HCT116 (cell line): ENCODE data around the gene LAMC3.

Source experiments
- ATF3 ChIP-seq: IDR thresholded peaks from 2 replicates; pipeline ENCODE4 v1.6.1; 2012
- CTCF ChIP-seq, 3 experiments: fragments of 200-600 bp in 1 of 3; sonication (generic) in 1 of 3; IDR thresholded peaks in 2 of 3; conservative IDR thresholded peaks in 1 of 3; 2 replicates each; pipeline ENCODE4 v1.5.1; 2012 to 2017; ENCODE audit warnings: low read depth in 2 of 3, low read length in 2 of 3, antibody characterized with exemption in 1 of 3, borderline replicate concordance in 1 of 3, control low read depth in 1 of 3, mild to moderate bottlenecking in 1 of 3, mixed read lengths in 1 of 3, mixed run types in 1 of 3, moderate library complexity in 1 of 3; ENCODE audit not compliant: insufficient read depth in 1 of 3
- EZH2 ChIP-seq: fragments of 200-600 bp; sonication (generic); IDR thresholded peaks from 2 replicates; pipeline ENCODE4 v1.6.1; 2017; ENCODE audit warnings: antibody characterized with exemption, mixed run types
- MAX ChIP-seq: IDR thresholded peaks from 2 replicates; pipeline ENCODE4 v1.6.1; 2012
- POLR2A ChIP-seq: IDR thresholded peaks from 2 replicates; pipeline ENCODE4 v1.7.0; 2011; ENCODE audit warnings: borderline replicate concordance; ENCODE audit not compliant: insufficient read depth, insufficient read length; ENCODE audit errors: extremely low read depth
- POLR2AphosphoS5 ChIP-seq: IDR thresholded peaks from 2 replicates; pipeline ENCODE4 v1.6.1; 2011; ENCODE audit warnings: mild to moderate bottlenecking, low read depth, low read length, moderate library complexity
- REST ChIP-seq: IDR thresholded peaks from 2 replicates; pipeline ENCODE4 v1.6.1; 2012; ENCODE audit warnings: low read depth
- TCF7L2 ChIP-seq: IDR thresholded peaks from 2 replicates; pipeline ENCODE4 v1.7.0; 2011; ENCODE audit warnings: borderline replicate concordance, inconsistent platforms; ENCODE audit not compliant: insufficient read depth, insufficient read length; ENCODE audit errors: extremely low read depth
- ZNF274 ChIP-seq: fragments of 200-500 bp; sonication (Bioruptor generic); IDR thresholded peaks from 2 replicates; pipeline ENCODE4 v1.6.1; 2014; ENCODE audit warnings: mild to moderate bottlenecking, low read depth, low read length, inconsistent platforms
- TF ChIP-seq, protein P1 (sequence below): IDR thresholded peaks from 2 replicates; pipeline ENCODE4 v1.6.1; 2011; ENCODE audit warnings: mild to moderate bottlenecking, low read length, moderate library complexity; ENCODE audit not compliant: insufficient replicate concordance; ENCODE audit errors: extremely low read depth

DNA sequence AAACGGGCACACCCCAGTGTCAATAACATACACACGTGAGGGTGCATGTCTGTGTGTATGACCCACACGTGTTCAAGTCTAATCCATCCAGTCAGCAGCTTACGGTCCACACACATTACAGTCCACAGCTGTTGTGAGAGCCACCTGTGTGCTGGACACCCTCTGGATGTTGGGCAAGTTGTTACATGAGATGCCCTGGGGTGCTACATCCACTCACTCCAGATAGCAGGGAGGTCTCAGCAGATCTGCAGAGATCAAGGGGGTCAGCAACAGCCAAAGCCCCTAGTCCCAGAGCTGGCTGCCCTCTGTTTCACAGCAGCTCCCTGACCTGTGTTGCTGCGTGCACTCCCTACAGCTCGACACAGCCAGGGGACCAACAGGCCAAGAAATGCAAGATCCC lies 83.1 kb downstream of the LAMC3 start:
- TF ChIP-seq ZNF274 (no peak), POLR2AphosphoS5 (no peak), CTCF (IDR thresholded peaks at IDR 0.05 in 2 of 3, conservative IDR thresholded peaks at IDR 0.05 in 1 of 3; ENCODE audit: borderline replicate concordance in 1 of 3, insufficient read depth in 1 of 3, low read depth in 2 of 3, low read length in 2 of 3) (no peak), POLR2A (no peak), MAX (no peak), EZH2 (no peak), ATF3 (no peak), TCF7L2 (no peak), REST (no peak)
- TF ChIP-seq, protein P1, sequence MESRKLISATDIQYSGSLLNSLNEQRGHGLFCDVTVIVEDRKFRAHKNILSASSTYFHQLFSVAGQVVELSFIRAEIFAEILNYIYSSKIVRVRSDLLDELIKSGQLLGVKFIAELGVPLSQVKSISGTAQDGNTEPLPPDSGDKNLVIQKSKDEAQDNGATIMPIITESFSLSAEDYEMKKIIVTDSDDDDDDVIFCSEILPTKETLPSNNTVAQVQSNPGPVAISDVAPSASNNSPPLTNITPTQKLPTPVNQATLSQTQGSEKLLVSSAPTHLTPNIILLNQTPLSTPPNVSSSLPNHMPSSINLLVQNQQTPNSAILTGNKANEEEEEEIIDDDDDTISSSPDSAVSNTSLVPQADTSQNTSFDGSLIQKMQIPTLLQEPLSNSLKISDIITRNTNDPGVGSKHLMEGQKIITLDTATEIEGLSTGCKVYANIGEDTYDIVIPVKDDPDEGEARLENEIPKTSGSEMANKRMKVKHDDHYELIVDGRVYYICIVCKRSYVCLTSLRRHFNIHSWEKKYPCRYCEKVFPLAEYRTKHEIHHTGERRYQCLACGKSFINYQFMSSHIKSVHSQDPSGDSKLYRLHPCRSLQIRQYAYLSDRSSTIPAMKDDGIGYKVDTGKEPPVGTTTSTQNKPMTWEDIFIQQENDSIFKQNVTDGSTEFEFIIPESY = no peak
